ENCODE data around the gene DEPDC5.

DEPDC5 gene

GRCh38 chr22:31895411-31896123 lies 141.7 kb downstream of the DEPDC5 start:
- peaks cover 36% of the 10 kb centered on the region for H3K36me3 ChIP-seq (ENCODE audit: insufficient read depth, low read length)

GRCh38 chr22:31896472-31896871 lies 142.7 kb downstream of the DEPDC5 start:
- Histone ChIP-seq H3K4me1 (ENCODE audit: insufficient read depth, low read length) (no peaks in the 10 kb centered on the region), H3K27ac (ENCODE audit: low read length) (no peak overlapping the region), H3K36me3 (ENCODE audit: insufficient read depth, low read length) (peaks cover 36% of the 10 kb centered on the region), H2AFZ (ENCODE audit: low read depth, low read length) (no peak overlapping the region), H3K9me3 (ENCODE audit: insufficient read depth, low read length, severe bottlenecking) (no peaks in the 10 kb centered on the region), H3K27me3 (ENCODE audit: insufficient read depth, low read length, poor library complexity) (no peaks in the 10 kb centered on the region), H3K79me2 (ENCODE audit: insufficient read depth, low read length) (no peaks in the 10 kb centered on the region), H3K4me2 (ENCODE audit: insufficient read depth, low read length) (no peak overlapping the region), H4K20me1 (ENCODE audit: insufficient read depth, low read length) (no peaks in the 10 kb centered on the region), H3K4me3 (ENCODE audit: low read depth in 1 of 2, low read length in 2 of 2) (no peak overlapping the region), H3K9ac (ENCODE audit: low read depth, low read length) (no peak overlapping the region)
- DNase-seq (no peak), ATAC-seq (ENCODE audit: insufficient read depth, low read depth) (no peak)
- TF ChIP-seq CTCF (IDR thresholded peaks at IDR 0.05; ENCODE audit: borderline replicate concordance, extremely low read depth, low read length, poor library complexity, severe bottlenecking) (no peak), EZH2 (IDR thresholded peaks at IDR 0.05; ENCODE audit: borderline replicate concordance, low read depth, low read length, severe bottlenecking) (no peak)

More at GRCh38 chr22:31895411-31896123, 141.7 kb downstream of the DEPDC5 start:
- no peaks in the 10 kb centered on the region for H3K4me1 ChIP-seq (ENCODE audit: insufficient read depth, low read length)
- H3K27ac ChIP-seq (ENCODE audit: low read length): no peak overlapping the region
- DNase-seq (no peak), ATAC-seq (ENCODE audit: insufficient read depth, low read depth) (no peak)
- no peaks in the 10 kb centered on the region for H3K9me3 ChIP-seq (ENCODE audit: insufficient read depth, low read length, severe bottlenecking)
- H3K79me2 ChIP-seq (ENCODE audit: insufficient read depth, low read length): no peaks in the 10 kb centered on the region
- H3K9ac ChIP-seq (ENCODE audit: low read depth, low read length): no peak overlapping the region
- no peak overlapping the region for H3K4me3 ChIP-seq (ENCODE audit: low read depth in 1 of 2, low read length in 2 of 2)
- H4K20me1 ChIP-seq (ENCODE audit: insufficient read depth, low read length): no peaks in the 10 kb centered on the region
- no peak overlapping the region for H2AFZ ChIP-seq (ENCODE audit: low read depth, low read length)
- no peaks in the 10 kb centered on the region for H3K27me3 ChIP-seq (ENCODE audit: insufficient read depth, low read length, poor library complexity)
- no peak overlapping the region for H3K4me2 ChIP-seq (ENCODE audit: insufficient read depth, low read length)
- TF ChIP-seq EZH2 (IDR thresholded peaks at IDR 0.05; ENCODE audit: borderline replicate concordance, low read depth, low read length, severe bottlenecking) (no peak), CTCF (IDR thresholded peaks at IDR 0.05; ENCODE audit: borderline replicate concordance, extremely low read depth, low read length, poor library complexity, severe bottlenecking) (no peak)

- Histone ChIP-seq H3K9ac (ENCODE audit: low read depth, low read length) (no peak overlapping the region), H3K27ac (ENCODE audit: low read length) (no peak overlapping the region), H3K9me3 (ENCODE audit: insufficient read depth, low read length, severe bottlenecking) (no peaks in the 10 kb centered on the region), H3K4me3 (ENCODE audit: low read depth in 1 of 2, low read length in 2 of 2) (no peak overlapping the region), H3K4me1 (ENCODE audit: insufficient read depth, low read length) (no peaks in the 10 kb centered on the region), H2AFZ (ENCODE audit: low read depth, low read length) (no peak overlapping the region), H3K79me2 (ENCODE audit: insufficient read depth, low read length) (no peaks in the 10 kb centered on the region), H4K20me1 (ENCODE audit: insufficient read depth, low read length) (no peaks in the 10 kb centered on the region), H3K27me3 (ENCODE audit: insufficient read depth, low read length, poor library complexity) (no peaks in the 10 kb centered on the region), H3K36me3 (ENCODE audit: insufficient read depth, low read length) (peaks cover 40% of the 10 kb centered on the region), H3K4me2 (ENCODE audit: insufficient read depth, low read length) (no peak overlapping the region)
- DNase-seq (no peak), ATAC-seq (ENCODE audit: insufficient read depth, low read depth) (no peak)
- TF ChIP-seq EZH2 (IDR thresholded peaks at IDR 0.05; ENCODE audit: borderline replicate concordance, low read depth, low read length, severe bottlenecking) (no peak), CTCF (IDR thresholded peaks at IDR 0.05; ENCODE audit: borderline replicate concordance, extremely low read depth, low read length, poor library complexity, severe bottlenecking) (no peak)
Observed at GRCh38 chr22:31897842-31898805, 144.3 kb downstream of the DEPDC5 start.

Measured in DND-41 (cell line).